ENCODE measurements around the gene MAPK8IP1. TPM values are rescaled to one million over a fixed set of nuclear protein-coding genes. Genes with fewer than 3 reads are reported as not detected.

MAPK8IP1 gene
- total RNA-seq, 4 donors from 2014 or later, result 7.5 to 20.6 (median 16.1) TPM

DNA sequence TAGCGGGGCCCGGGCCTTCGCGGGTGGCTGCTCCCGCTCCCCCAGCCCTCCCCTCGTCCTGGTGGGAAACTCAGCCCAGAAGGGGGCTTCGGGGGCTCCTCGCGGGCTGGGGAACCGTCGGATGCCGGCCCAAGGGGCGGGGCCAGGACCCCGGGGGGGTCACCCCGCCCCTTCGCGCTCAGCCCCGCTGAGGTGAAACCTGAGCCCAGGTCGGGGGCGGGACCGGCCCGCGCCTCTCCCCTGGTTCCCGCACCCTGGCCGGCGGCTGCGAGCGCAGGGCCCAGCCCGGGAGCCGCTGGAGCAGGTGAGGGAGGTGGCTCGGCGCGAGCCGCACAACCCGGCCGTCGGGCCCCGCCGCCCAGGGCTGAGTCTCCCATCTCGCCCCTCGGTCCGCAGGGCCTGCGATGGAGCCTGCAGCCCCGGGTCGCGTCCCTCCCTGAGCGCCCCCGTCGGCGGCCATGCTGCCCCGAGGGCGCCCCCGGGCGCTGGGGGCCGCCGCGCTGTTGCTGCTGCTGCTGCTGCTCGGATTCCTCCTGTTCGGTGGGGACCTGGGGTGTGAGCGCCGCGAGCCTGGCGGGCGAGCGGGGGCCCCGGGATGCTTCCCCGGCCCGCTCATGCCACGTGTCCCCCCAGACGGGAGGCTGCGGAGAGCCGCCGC, 37.1 kb downstream of the MAPK8IP1 start, which contains the start of gene LARGE2:
Gene LARGE2, plus strand, starts transcription at position 232 of the 658 bp plus-strand sequence. Its CDS starts 227 bp downstream, at position 459.
- TF ChIP-seq EP300 (IDR thresholded peaks at IDR 0.05) (no peak), POLR2A (IDR thresholded peaks at IDR 0.05; ENCODE audit: low read depth) (no peak), POLR2AphosphoS5 (IDR thresholded peaks at IDR 0.05) (no peak)
- TF ChIP-seq, protein P1, sequence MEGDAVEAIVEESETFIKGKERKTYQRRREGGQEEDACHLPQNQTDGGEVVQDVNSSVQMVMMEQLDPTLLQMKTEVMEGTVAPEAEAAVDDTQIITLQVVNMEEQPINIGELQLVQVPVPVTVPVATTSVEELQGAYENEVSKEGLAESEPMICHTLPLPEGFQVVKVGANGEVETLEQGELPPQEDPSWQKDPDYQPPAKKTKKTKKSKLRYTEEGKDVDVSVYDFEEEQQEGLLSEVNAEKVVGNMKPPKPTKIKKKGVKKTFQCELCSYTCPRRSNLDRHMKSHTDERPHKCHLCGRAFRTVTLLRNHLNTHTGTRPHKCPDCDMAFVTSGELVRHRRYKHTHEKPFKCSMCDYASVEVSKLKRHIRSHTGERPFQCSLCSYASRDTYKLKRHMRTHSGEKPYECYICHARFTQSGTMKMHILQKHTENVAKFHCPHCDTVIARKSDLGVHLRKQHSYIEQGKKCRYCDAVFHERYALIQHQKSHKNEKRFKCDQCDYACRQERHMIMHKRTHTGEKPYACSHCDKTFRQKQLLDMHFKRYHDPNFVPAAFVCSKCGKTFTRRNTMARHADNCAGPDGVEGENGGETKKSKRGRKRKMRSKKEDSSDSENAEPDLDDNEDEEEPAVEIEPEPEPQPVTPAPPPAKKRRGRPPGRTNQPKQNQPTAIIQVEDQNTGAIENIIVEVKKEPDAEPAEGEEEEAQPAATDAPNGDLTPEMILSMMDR (IDR thresholded peaks at IDR 0.05), result no peak
- Histone ChIP-seq H3K4me1 (peaks cover 11 to 28% (median 26%) of the 10 kb centered on the region in 4 donors), H3K9me3 (no peaks in the 10 kb centered on the region), H3K4me3 (peak within 1 kb of the TSS; percentile 42 to 53 (median 47)), H3K27ac (replicated peaks in 1 of 4) (no peak within 1 kb of the TSS), H3K36me3 (no peaks in the 10 kb centered on the region), H3K27me3 (peaks cover 0 to 62% (median 17%) of the 10 kb centered on the region in 4 donors)
- intact Hi-C loops (cut with DNase I), result no loop called here
- WGBS, result no CpG with 5 or more reads among the region's 73 CpGs
- DNase-seq (ENCODE audit: extremely low spot score), result no peak

DNA sequence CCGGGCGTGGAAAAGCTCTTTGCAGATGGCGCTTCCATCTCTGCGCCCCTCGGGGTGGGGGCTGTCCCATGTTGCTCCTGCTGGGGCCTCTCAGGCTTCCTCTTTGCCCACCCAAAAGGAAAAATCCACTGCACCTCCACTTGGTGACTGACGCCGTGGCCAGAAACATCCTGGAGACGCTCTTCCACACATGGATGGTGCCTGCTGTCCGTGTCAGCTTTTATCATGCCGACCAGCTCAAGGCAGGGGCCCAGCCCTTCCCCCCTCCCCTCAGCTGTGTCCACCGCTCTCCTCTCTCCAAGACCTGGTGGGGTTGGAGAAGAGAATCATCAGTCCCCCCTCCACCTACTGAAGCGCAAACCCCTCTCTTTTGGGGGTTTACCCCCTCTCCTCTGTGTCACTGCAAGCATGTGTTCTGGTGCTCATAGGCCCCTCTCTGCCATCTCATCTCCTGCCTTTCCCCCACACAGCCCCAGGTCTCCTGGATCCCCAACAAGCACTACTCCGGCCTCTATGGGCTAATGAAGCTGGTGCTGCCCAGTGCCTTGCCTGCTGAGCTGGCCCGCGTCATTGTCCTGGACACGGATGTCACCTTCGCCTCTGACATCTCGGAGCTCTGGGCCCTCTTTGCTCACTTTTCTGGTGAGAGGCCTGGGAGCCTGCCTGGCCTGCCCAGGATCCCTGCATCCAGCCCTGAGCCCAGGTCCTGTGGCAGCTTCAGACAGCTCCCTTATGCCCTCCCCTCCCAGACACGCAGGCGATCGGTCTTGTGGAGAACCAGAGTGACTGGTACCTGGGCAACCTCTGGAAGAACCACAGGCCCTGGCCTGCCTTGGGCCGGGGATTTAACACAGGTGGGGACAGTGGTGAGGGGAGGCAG, 38.8 kb downstream of the MAPK8IP1 start:
- intact Hi-C loops (cut with DNase I), result no loop called here
- Histone ChIP-seq H3K4me3 (no peak overlapping the region), H3K27me3 (peaks cover 0 to 62% (median 17%) of the 10 kb centered on the region in 4 donors), H3K36me3 (no peaks in the 10 kb centered on the region), H3K4me1 (peaks cover 11 to 21% (median 19%) of the 10 kb centered on the region in 4 donors), H3K27ac (replicated peaks in 1 of 4) (no peak overlapping the region), H3K9me3 (no peaks in the 10 kb centered on the region)
- 89% methylated on average over 14 of the region's 22 CpGs for WGBS
- DNase-seq (ENCODE audit: extremely low spot score), result no peak
- TF ChIP-seq, protein P1 (IDR thresholded peaks at IDR 0.05), result no peak
- TF ChIP-seq POLR2AphosphoS5 (IDR thresholded peaks at IDR 0.05) (no peak), POLR2A (IDR thresholded peaks at IDR 0.05; ENCODE audit: low read depth) (no peak), EP300 (IDR thresholded peaks at IDR 0.05) (no peak)

DNA sequence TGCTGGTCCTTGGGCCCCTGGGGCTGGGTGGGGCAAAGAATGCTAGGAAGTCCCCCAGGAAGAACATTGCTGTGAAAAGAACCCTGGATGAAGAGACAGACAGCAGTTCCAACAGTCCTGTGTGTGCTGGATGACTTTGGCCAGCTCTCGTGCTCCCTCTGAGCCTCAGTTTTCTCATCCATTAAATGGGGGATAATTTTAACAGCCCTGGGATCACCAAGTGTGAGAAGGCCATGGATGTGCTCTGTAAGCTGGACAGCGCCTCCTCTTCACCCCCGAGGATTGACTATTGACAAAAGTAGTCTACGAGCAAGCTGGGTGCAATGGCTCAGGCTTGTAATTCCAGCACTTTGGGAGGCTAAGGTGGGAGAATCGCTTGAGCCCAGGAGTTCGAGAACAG, 39.5 kb downstream of the MAPK8IP1 start:
- no peak for DNase-seq (ENCODE audit: extremely low spot score)
- Histone ChIP-seq H3K9me3 (no peaks in the 10 kb centered on the region), H3K27me3 (peaks cover 0 to 62% (median 17%) of the 10 kb centered on the region in 4 donors), H3K27ac (replicated peaks in 1 of 4) (no peak overlapping the region), H3K36me3 (peaks cover 0 to 4% (median 0%) of the 10 kb centered on the region in 4 donors), H3K4me3 (no peak overlapping the region), H3K4me1 (peaks cover 11 to 20% (median 17%) of the 10 kb centered on the region in 4 donors)
- intact Hi-C loops (cut with DNase I), result no loop called here
- 90% methylated on average over 4 of the region's 6 CpGs for WGBS
- TF ChIP-seq POLR2AphosphoS5 (IDR thresholded peaks at IDR 0.05) (no peak), EP300 (IDR thresholded peaks at IDR 0.05) (no peak), POLR2A (IDR thresholded peaks at IDR 0.05; ENCODE audit: low read depth) (no peak)
- TF ChIP-seq, protein P1 (IDR thresholded peaks at IDR 0.05), result no peak

DNA sequence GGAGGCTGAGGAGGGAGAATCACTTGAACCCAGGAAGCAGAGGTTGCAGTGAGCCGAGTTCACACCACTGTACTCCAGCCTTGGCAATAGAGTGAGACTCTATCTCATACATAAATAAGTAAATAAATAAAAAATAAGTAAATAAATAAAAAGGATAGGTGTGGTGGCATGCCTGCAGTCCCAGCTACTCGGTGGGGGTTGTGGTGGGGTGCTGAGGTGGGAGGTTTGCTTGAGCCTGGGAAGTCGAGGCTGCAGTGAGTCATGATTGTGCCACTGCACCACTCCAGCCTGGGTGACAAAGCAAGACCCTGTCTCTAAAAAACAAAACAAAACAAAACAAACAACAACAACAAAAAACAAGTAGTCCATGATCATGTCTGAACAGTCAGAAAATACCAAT, 40.1 kb downstream of the MAPK8IP1 start:
- no peak for DNase-seq (ENCODE audit: extremely low spot score)
- H3K9me3 ChIP-seq, result no peaks in the 10 kb centered on the region
- H3K4me3 ChIP-seq, result no peak overlapping the region
- H3K4me1 ChIP-seq, result peaks cover 14 to 26% (median 17%) of the 10 kb centered on the region in 4 donors
- H3K36me3 ChIP-seq, result peaks cover 0 to 9% (median 0%) of the 10 kb centered on the region in 4 donors
- H3K27ac ChIP-seq (replicated peaks in 1 of 4), result no peak overlapping the region
- H3K27me3 ChIP-seq, result peaks cover 0 to 62% (median 17%) of the 10 kb centered on the region in 4 donors
- TF ChIP-seq POLR2AphosphoS5 (IDR thresholded peaks at IDR 0.05) (no peak), POLR2A (IDR thresholded peaks at IDR 0.05; ENCODE audit: low read depth) (no peak), EP300 (IDR thresholded peaks at IDR 0.05) (no peak)
- TF ChIP-seq, protein P1 (IDR thresholded peaks at IDR 0.05), result no peak
- WGBS, result 90% methylated on average over 3 of the region's 3 CpGs
- intact Hi-C loops (cut with DNase I), result no loop called here

Measured in esophagus muscularis mucosa (tissue), 4 donors.